Activated effector memory CD4-positive, alpha-beta T cell treated with anti-CD3 and anti-CD28 coated beads, Interleukin-2, amount 50 U/mL, for 16 hours (primary cell): ENCODE results near the gene HOXC9.

Experiments used
- DNase-seq: peaks from one replicate; pipeline ENCODE4 v3.0.0-alpha.2; 2020

Gene HOXC9

DNA sequence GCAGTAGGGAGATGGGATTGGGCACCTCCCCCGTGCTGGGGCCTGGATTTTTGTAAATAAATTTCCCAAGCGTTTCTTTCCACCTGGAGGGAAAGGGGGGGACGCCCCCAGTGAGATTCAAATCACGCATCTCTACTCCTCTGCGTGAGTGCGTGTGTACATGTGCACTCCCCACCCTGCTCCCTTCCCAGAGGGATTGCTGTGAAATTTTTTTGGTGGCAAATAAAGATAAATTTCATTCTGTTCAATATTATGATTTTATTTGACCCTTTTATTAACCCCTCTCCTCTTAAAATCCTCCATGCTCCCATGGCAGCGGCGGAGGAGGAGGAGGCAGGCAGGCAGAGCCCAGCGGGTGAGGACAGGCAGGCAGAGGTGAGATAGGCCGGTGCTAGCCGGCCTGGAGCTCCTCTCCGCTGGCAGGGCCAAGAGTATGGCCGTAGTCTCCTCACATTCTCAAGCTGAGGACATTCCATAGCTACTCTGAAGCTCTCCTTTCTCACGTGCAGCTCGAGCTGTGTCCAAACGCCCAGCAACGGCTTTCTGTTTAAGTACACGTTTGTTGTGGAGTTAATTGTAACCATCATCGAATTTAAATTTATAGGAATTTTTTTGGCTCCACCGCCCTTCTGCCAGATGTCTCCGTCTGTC is 23.7 kb upstream of the HOXC9 start:
- no peak for DNase-seq

DNA sequence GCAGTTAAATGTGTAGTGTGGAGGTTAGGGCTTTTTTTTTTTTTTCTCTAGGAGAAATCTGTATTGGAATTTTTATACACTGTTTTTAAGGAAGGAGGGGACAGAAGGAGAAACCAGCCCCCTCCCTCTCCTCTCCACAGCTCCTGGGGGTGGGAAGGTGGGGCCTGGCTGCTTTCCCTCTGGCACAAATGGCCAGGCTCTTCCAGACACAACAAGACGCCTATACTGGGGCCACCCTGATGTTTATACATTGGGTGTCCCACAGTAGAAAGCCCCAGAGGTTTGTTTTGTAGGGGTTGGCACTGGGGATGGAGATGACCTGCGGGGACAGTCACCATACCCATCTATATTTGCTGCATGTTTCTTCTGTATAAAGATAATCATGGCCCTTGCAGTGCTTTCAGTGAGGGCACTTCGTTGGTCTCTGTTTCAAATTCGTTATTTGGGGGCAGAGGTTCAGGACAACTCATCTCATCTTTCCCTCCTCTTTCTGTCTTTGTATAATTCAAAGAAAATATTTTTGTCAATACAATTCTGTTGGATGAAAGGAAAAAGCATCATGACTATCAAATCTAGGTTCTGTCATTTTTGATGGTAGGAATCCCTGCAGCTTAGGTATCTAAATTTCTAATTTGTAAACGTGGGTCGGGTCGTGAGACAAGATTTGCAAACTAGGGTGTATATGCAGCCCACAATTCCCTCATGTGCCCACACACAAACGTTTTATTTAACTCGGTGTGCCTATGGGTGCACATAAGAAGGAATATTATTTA is 23.0 kb upstream of the HOXC9 start:
- DNase-seq, result no peak

DNA sequence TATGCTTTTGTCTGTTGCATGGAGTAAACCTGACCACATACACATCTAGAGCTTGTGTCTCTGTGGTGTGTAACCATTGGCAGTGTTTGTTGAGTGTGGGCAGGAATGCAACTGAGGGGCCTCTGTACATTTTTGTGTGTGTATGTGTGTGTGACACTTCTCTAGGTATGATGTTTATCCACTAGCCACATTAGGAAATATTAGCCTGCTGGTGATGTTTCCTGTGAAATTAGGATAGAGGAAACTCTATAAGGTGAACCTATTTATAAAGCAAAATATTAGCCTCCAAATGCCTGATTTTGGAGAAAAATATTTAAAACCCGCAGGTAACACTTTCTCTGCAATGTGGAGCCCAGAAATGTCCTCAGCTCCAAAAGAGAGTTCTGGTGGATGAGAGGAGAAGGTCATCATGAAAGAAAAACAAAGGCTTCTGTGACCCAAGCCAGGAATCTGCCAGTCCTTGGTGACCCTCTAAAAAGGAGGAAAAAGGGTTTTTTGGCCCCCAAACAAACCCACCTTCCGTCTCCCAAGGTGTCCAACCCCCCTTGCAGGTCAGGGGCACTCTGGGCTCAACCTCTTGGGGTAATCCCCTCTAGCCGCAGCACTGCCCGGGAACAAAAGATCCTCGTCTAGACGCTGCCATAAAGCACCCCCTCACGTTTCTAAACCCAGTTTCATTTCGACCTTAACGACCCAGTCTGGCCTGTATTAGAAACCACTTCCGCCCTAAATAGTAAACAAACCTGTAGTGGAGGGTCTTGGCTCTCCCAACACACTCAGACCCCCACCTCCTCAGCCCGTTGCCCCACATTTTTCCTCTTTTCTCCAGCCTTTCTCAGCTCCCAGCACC is 22.1 kb upstream of the HOXC9 start:
- DNase-seq, result no peak

DNA sequence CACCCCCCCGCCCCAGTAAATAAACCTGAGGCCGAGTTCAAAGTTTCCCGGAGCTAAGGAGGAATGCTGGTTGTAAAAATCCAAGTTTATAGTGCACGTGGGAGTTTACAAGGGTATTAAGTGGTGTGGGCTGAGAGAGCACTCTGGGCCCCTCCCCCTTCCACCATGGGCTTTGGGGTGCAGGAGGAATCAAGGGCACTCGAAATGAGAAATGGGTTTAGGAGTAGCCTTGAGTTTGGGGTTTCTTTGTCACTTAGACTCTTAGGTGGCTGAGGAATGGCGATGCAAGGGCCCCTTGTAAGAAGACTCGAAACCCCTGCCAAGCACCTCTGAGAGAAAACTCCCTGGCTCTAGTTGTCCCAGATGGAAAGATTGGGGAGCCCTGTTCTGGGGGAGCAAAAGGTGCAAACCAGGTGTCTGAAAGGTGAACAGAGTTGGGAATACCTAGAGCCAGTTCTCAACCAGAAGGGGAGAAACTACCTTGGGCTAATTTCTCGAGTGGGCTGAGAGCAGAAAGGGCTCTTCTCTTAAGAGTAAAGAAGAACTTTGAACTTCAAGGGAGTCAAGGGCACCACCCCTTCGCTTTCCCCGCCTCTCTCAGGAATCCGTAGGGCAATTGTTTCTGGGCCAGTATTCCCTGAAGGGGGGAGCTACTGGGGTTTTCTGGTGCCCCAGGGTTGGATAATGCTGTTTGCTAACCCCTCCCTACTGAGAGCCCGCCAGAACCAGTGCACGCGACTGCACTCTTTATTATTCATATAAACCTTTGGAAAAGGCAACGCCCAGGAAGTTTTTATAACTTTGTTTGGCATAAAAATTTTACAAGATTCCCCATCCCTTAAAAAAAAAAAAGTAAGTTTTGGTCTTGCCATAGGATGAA is 21.2 kb upstream of the HOXC9 start:
- DNase-seq, result no peak

- no peak for DNase-seq
Measured at GRCh38 chr12:53980104-53980801, 19.7 kb upstream of the HOXC9 start.

GRCh38 chr12:53980802-53981496 is 19.0 kb upstream of the HOXC9 start:
- no peak for DNase-seq

DNA sequence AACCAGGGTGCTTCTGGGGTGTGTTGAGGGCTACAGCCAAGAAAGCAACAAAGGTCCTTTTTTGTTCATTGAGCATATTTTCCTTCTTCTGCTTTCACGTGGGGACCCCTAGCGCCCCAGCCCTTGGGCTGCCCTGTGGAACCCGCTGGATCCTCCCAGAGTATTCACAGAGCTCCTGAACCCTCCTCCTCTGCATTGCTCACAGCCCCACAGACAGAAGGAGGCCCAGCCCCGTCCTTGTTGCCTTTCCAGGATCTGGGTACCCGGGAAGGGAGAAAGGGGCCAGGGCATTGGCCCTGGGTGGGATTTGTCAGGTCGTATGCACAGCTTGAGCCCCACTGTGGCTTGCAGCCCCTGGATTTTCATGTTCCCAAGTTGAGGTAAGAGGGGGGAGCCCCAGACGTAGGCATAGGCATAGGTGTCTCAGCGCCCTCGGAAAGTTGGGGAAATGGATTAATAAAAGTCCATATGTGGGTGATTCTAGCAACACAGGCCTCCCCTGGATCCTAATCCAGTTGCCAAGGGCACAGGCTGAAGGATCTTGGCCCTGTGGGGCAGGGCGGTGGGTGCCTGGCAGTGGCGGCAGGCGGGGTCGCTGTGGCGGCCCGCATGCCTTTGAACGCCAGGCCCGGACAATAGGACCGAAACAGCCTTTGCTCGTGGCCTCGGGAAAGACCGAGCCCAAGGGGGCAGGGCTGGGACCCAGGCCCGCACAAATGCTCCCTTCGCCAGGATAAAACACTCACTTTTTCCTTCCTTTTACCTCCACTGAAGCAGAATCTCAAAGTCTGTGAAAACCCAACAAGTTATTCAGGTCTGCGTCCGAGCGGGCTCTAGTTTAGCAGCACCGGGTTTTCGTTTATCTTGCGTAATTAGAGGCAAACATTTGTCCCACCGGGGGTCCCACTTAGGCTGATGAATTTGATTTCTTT is 18.1 kb upstream of the HOXC9 start:
- DNase-seq, result no peak

DNA sequence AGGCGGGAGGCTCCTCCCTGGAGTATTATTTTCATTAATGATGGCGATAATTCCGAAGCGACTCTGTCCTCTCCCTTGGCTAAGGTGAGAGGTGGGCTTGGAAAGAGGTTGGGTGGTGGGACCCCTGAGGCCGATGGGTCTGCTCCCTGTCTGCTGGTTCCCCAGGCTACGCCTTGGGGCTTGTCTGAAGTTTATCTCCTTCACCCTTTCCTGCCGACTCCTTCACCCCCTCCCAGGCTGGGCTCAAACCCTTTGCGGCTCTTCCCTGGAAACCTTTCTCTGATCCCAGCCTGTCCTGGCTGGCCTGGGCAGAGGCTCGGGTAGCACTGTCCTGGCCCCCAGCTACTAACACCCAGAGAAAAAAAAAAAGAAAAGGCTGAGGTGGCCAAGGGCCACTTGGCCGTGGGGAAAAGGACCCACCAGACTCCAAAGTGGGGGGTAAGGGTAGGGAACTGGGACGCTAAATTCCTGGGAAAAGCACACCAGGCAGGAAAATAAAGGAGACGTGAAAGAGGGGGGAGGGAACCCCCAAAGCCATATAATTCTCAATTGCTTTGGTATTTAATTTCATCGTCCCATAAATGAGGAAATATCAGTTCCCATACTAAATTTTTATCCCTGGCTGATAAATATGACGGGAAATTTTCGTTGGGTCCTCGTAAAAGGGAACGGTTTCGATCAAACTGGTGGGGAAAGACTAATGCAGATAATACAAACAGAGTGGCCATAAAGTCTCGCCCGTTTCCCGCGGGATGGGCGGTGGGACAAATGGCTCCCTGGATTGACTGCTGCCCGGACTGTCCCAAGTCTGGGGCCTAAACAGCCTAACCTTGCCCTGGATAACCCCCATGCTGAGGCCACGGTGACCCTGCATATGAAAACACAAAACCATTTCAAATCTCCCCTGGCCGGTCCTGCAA is 17.1 kb upstream of the HOXC9 start:
- no peak for DNase-seq

DNA sequence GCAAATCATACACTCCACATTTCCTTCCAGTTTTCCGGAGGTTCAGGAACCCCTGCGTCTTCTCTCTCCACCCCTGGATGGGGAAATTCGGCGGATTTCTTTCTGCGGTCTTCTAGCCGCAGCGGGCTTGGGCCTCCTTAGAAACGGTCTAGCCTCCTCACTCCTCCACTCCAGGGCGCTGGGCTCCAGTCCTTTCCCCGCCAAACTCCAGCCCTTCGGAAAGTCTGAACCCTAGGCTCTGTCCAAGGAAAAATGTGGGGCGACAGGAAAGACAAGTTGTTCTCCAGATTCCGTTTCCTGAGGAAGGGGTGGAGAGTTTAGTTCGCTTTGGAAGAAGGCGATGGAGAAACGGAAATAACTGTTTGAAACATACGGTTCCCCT is 16.4 kb upstream of the HOXC9 start:
- DNase-seq, result no peak

- DNase-seq, result no peak
Measured at GRCh38 chr12:53983950-53984572, 15.9 kb upstream of the HOXC9 start.

DNA sequence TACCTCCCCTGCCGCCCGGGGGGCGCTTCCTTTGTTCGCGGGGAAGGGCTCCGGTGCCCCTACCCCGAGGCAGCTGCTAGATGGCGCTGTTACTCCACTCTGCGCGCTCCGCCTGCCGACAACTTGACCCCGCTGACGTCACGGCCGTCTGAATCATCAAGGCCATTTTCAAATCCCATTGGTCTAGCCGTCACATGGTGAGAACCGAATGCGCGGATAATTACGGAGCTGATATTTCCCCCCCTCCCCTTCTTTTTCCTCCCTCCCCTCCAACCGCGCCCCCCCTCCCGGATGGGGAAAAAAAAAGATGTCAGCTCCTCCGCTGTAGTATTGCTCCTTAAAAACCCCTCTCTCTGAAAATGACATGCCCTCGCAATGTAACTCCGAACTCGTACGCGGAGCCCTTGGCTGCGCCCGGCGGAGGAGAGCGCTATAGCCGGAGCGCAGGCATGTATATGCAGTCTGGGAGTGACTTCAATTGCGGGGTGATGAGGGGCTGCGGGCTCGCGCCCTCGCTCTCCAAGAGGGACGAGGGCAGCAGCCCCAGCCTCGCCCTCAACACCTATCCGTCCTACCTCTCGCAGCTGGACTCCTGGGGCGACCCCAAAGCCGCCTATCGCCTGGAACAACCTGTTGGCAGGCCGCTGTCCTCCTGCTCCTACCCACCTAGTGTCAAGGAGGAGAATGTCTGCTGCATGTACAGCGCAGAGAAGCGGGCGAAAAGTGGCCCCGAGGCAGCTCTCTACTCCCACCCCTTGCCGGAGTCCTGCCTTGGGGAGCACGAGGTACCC is 14.9 kb upstream of the HOXC9 start, which contains the start of gene HOXC10:
HOXC10 (plus strand) TSS at position 246 of the 791 bp plus-strand sequence; CDS start at position 360, 114 bp downstream.
- DNase-seq, result peak; percentile 91

DNA sequence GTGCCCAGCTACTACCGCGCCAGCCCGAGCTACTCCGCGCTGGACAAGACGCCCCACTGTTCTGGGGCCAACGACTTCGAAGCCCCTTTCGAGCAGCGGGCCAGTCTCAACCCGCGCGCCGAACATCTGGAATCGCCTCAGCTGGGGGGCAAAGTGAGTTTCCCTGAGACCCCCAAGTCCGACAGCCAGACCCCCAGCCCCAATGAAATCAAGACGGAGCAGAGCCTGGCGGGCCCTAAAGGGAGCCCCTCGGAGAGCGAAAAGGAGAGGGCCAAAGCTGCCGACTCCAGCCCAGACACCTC is 14.3 kb upstream of the HOXC9 start:
- DNase-seq, result no peak

GRCh38 chr12:53985994-53986685 is 13.8 kb upstream of the HOXC9 start:
- no peak for DNase-seq

GRCh38 chr12:53986686-53987483 is 13.1 kb upstream of the HOXC9 start:
- no peak for DNase-seq

- no peak for DNase-seq
Measured at GRCh38 chr12:53987787-53988230, 12.2 kb upstream of the HOXC9 start.

DNA sequence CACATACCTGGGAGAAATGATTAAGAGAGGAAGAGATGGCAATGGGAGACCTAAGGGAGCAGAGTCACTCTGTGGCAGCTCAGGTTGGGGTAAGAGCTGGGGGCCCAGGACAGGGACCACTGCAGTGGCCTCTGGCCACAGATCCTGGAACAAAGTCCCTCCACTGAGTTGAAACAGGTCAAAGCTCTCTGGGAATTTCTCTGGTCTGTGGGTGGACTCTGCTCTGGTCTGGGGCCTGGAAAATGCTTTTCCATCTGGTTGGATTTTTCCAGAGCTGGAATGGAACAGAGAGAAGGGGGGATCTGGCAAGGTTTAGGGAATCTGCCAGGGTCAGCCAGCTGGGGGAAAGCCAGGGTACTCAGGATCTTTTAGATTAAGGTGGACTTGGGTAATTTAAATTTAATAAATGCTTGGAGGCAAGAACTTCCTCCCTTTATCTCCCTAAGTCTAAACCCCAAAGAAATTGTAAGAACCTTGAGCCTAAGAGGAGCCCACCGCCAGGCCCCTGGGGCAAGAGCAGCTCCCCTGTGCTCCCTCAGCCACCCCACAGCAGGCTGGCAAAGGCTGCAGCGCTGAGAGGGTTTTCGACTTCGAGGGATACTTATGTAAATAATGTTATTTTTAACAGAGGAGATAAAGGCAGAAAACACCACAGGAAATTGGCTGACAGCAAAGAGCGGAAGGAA is 11.3 kb upstream of the HOXC9 start:
- DNase-seq, result no peak
